DLD1 (cell line): ENCODE measurements around the gene GLUD1.
"Not testable (repeated sequence)": the region's sequence is repeated elsewhere in the genome, so short reads cannot be mapped to it uniquely, and the experiment has no call there.

Experiments
- in situ Hi-C: cut with HindIII; loops from 2 replicates; pipeline ENCODE4 v1.10.0; 2017; ENCODE audit warnings: low sequenced_read_pairs

GLUD1 gene

GRCh38 chr10:87053111-87053510 lies 41.5 kb downstream of the GLUD1 start:
- in situ Hi-C loops: no loop called here

GRCh38 chr10:87045434-87045938 lies 49.2 kb downstream of the GLUD1 start:
- in situ Hi-C loops: no loop called here

GRCh38 chr10:87043579-87043978 lies 51.1 kb downstream of the GLUD1 start:
- in situ Hi-C loops: not testable (repeated sequence)

- in situ Hi-C loops: no loop called here
These were observed 55.9 kb downstream of the GLUD1 start for GRCh38 chr10:87038786-87039185.

- in situ Hi-C loops: no loop called here
These were observed 56.3 kb downstream of the GLUD1 start for GRCh38 chr10:87038286-87038717.

GRCh38 chr10:87036623-87037022 lies 58.0 kb downstream of the GLUD1 start:
- in situ Hi-C loops: no loop called here

DNA sequence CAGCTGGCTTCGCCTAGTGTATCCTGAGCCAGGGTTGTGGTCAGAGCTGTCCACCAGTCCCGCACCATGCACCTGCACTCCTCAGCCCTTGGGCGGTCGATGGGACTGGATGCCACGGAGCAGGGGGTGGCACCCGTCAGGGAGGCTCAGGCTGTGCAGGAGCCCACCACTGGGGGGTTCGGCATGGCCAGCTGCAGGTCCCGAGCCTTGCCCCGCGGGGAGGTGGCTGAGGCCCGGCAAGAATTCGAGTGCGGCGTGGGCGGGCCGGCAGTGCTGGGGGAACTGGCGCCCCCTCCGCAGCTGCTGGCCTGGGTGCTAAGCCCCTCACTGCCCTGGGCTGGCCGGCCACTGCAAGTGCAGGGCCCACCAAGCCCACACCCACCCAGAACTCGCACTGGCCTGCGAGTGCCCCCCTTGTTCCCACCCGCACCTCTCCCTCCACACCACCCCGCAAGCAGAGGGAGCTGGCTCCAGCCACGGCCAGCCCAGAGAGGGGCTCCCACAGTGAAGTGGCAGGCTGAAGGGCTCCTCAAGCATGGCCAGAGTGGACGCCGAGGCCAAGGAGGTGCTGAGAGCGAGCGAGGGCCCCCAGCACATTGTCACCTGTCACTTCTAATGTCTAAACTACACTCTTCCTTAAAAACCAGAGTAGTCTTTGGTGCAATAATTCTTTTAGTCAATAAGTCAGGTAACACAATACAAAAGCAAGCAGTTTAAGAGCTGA lies 63.6 kb downstream of the GLUD1 start:
- in situ Hi-C loops: no loop called here

GRCh38 chr10:87030419-87030818 lies 64.2 kb downstream of the GLUD1 start:
- in situ Hi-C loops: not testable (repeated sequence)

DNA sequence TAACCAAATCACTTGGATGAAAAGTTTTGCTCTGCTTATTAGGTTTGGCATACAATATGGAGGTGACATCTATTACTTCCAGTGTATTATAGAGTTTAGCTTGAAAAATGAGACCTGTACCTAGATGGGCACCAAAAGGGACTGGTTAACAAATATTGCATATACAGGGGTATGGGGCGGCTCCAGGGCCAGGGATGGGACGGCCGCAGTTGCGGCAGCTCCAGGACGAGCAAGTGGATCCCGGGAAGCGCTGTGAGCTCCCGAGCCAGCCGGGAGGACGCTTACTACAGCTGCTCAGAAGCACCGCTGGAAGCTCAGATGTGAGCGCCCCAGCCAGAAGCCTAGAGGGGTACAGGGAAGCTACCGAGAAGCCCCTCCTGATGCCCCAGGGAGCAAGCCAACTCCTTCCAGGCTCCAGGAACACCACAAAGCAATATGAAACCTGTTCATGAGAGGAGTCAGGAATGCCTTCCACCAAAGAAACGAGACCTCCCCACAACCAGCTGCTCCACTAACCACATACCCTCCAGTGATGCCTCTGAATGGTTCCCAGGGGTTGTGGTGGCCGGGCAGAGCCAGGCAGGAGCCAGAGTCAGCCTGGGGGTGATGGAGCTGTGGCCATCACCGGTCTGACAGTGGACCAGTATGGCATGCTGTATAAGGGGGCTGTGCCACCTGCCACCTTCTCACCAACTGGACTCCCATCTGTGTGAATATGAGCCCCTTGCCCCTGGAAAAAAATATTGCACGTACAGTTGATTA lies 67.7 kb downstream of the GLUD1 start:
- in situ Hi-C loops: not testable (repeated sequence)

- in situ Hi-C loops: not testable (repeated sequence)
These were observed 69.2 kb downstream of the GLUD1 start for GRCh38 chr10:87025285-87025958.

GRCh38 chr10:87020056-87020455 lies 74.6 kb downstream of the GLUD1 start, which contains the start of gene FAM25A:
TSS of gene FAM25A (plus strand) at chr10:87020294. CDS start at chr10:87020325, 31 bp downstream.
- in situ Hi-C loops: not testable (repeated sequence)

DNA sequence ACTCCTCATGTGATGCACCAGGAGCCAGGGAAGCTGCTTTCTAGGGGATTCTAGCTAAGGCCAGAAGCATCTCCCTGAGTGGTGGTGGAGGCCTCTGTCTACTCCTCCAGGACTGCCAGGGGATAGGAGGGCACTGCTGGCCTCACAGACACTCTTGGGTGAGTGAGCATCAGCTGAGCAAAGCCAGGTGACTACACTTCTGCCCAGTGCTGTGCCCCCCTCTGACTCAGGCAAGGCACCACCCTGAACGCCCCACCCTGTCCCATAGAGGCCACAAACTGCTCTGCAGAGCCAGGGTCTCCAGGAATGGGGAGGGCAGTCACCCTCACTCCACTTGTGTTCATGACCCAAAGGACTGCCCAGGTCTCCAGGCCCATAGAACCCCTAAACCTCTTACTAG lies 75.1 kb downstream of the GLUD1 start:
- in situ Hi-C loops: not testable (repeated sequence)

DNA sequence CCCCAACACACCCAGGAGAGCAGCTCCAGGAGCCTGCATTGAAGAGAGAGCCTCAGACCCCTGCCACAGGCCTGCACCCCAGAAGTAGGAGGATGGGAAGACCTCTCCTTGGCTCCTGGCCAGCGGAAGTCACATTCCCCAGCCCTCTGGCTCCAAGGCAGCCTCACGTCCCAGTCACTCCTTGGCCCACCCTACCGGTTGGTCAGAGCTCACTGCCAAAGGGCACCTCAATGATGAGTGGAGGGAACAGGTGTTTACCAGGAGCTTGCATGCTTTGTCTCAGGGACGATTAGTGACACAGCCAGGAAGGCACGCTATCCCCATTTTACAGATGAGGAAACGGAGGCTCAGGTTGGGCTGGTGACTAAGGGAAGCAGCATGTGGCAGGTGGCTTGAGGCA lies 75.6 kb downstream of the GLUD1 start:
- in situ Hi-C loops: not testable (repeated sequence)

GRCh38 chr10:87018127-87018526 lies 76.5 kb downstream of the GLUD1 start:
- in situ Hi-C loops: not testable (repeated sequence)

GRCh38 chr10:87014986-87015716 lies 79.5 kb downstream of the GLUD1 start:
- in situ Hi-C loops: not testable (repeated sequence)

GRCh38 chr10:87013528-87013927 lies 81.1 kb downstream of the GLUD1 start:
- in situ Hi-C loops: not testable (repeated sequence)

DNA sequence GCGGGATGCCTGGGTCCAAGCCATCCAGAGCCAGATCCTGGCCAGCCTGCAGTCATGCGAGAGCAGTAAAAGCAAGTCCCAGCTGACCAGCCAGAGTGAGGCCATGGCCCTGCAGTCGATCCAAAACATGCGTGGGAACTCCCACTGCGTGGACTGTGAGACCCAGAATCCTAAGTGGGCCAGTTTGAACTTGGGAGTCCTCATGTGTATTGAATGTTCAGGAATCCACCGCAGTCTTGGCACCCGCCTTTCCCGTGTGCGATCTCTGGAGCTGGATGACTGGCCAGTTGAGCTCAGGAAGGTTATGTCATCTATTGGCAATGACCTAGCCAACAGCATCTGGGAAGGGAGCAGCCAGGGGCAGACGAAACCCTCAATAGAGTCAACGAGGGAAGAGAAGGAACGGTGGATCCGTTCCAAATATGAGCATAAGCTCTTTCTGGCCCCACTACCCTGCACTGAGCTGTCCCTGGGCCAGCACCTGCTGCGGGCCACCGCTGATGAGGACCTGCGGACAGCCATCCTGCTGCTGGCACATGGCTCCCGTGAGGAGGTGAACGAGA lies 85.4 kb downstream of the GLUD1 start:
- in situ Hi-C loops: not testable (repeated sequence)

DNA sequence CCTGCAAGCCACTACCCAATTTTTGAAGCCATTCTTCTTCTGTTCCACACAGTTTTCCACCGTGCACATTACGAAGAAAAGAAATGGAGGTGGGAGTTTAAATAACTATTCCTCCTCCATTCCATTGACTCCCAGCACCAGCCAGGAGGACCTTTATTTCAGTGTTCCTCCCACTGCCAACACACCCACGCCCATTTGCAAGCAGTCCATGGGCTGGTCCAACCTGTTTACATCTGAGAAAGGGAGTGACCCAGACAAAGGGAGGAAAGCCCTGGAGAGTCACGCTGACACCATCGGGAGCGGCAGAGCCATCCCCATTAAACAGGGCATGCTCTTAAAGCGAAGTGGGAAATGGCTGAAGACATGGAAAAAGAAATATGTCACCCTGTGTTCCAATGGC lies 86.3 kb downstream of the GLUD1 start:
- in situ Hi-C loops: not testable (repeated sequence)

- in situ Hi-C loops: not testable (repeated sequence)
These were observed 87.0 kb downstream of the GLUD1 start for GRCh38 chr10:87007674-87008073.

DNA sequence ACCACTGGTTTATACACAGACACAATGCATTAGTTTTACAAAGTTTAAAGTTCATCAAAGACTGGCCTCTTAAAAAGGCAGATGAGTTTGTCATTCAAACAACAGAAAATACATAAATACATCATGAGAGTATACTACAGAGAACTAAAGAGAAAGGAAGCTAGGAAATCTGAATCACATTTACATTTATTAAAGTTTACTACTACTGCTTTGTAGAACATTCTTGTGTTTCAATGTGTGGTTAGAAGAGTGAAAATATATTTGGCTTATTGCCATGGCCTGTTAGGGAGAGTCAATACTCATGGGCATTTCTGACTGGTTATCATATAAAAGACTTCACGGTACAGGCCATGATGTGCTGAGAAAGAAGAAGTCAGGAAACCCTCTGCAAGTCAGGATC lies 87.5 kb downstream of the GLUD1 start:
- in situ Hi-C loops: not testable (repeated sequence)
